PC-9 (cell line): Measurements from ENCODE around the gene KDM5B. TPM values are rescaled to one million over a fixed set of nuclear protein-coding genes. Genes with fewer than 3 reads are reported as not detected.
A peak's percentile ranks its signal among the peaks of the same experiment; 100 is the strongest.
"Not testable (repeated sequence)": the region's sequence is repeated elsewhere in the genome, so short reads cannot be mapped to it uniquely, and the experiment has no call there.

ENCODE experiments used
- BruUV-seq: library from RNA; stranded (reverse); fragments of 400-500 nt; replicated peaks from 2 replicates; lab custom pipeline; 2021; lab: Mats Ljungman, UMichigan
- CTCF ChIA-PET: fragments of 300-600 bp; sonication (Branson Sonifier 250); formaldehyde crosslinking; loops from one replicate; lab custom pipeline; 2022; ENCODE audit warnings: antibody characterized with exemption; lab: Charles Lee
- POLR2A ChIA-PET: fragments of 300-600 bp; sonication (Branson Sonifier 250); formaldehyde crosslinking; loops from one replicate; lab custom pipeline; 2022; ENCODE audit warnings: antibody characterized with exemption; ENCODE audit not compliant: unreplicated experiment; lab: Charles Lee
- DNase-seq, 2 experiments: peaks; one replicate each; pipeline versions ENCODE4 v3.0.0 to v3.0.0-alpha.2; 2015 to 2022; ENCODE audit warnings: mixed read lengths in 1 of 2
- H2AFZ ChIP-seq: fragments of 200-600 bp; sonication (generic); 2 replicates; pipeline ENCODE4 v1.8.1; 2017; ENCODE audit warnings: antibody characterized with exemption
- H3F3A ChIP-seq: fragments of 200-600 bp; sonication (generic); 2 replicates; pipeline ENCODE4 v1.8.1; 2017; ENCODE audit warnings: antibody characterized with exemption, mild to moderate bottlenecking, low read depth; ENCODE audit not compliant: insufficient read depth
- H3K27ac ChIP-seq: fragments of 200-600 bp; sonication (generic); 2 replicates; pipeline ENCODE4 v1.6.1; 2016; ENCODE audit warnings: mixed run types
- H3K27me3 ChIP-seq: fragments of 200-600 bp; sonication (generic); 2 replicates; pipeline ENCODE4 v1.6.1; 2016; ENCODE audit warnings: low read depth, mixed run types; ENCODE audit not compliant: insufficient read depth
- H3K36me3 ChIP-seq: fragments of 200-600 bp; sonication (generic); 2 replicates; pipeline ENCODE4 v1.6.1; 2016; ENCODE audit warnings: low read depth, mixed run types
- H3K4me1 ChIP-seq: fragments of 200-600 bp; sonication (generic); replicated peaks from 2 replicates; pipeline ENCODE4 v1.6.1; 2016; ENCODE audit warnings: mixed run types; ENCODE audit not compliant: insufficient read depth
- H3K4me2 ChIP-seq: fragments of 200-600 bp; sonication (generic); 2 replicates; pipeline ENCODE4 v1.6.1; 2017; ENCODE audit warnings: mixed run types
- H3K4me3 ChIP-seq: fragments of 200-600 bp; sonication (generic); 2 replicates; pipeline ENCODE4 v1.6.1; 2016; ENCODE audit warnings: mixed run types
- H3K79me2 ChIP-seq: fragments of 200-600 bp; sonication (generic); 2 replicates; pipeline ENCODE4 v1.6.1; 2017; ENCODE audit warnings: low read depth, mixed run types
- H3K9me2 ChIP-seq: fragments of 200-600 bp; sonication (generic); 2 replicates; pipeline ENCODE4 v1.8.1; 2017; ENCODE audit warnings: mild to moderate bottlenecking; ENCODE audit not compliant: insufficient read depth
- H3K9me3 ChIP-seq: fragments of 200-600 bp; sonication (generic); 2 replicates; pipeline ENCODE4 v1.8.1; 2016; ENCODE audit warnings: low read depth; ENCODE audit not compliant: insufficient read depth
- H4K20me1 ChIP-seq: fragments of 200-600 bp; sonication (generic); 2 replicates; pipeline ENCODE4 v1.8.1; 2017; ENCODE audit not compliant: insufficient read depth
- CTCF ChIP-seq: fragments of 200-600 bp; sonication (generic); conservative IDR thresholded peaks from 2 replicates; pipeline ENCODE4 v1.6.1; 2017; ENCODE audit warnings: mixed run types, antibody characterized with exemption, mild to moderate bottlenecking, moderate library complexity
- EZH2 ChIP-seq: fragments of 200-600 bp; sonication (generic); IDR thresholded peaks from 2 replicates; pipeline ENCODE4 v1.8.0; 2017; ENCODE audit warnings: antibody characterized with exemption, low read depth
- intact Hi-C: fragments of 100-400 bp; cut with micrococcal nuclease; formaldehyde crosslinking; loops from one replicate; pipeline ENCODE4 v1.10.0; 2022; ENCODE audit not compliant: unreplicated experiment
- total RNA-seq: library from RNA; stranded (reverse); gene quantifications from 2 replicates; pipeline ENCODE4 v1.2.3, GENCODE V29; 2021

KDM5B gene
- total RNA-seq, 1 experiment from 2014 or later, result 99.8 TPM

- Histone ChIP-seq H3K4me2 (no peak overlapping the region), H3K9me2 (no peaks in the 10 kb centered on the region), H3K4me1 (no peaks in the 10 kb centered on the region), H3F3A (peaks cover 13% of the 10 kb centered on the region), H3K27me3 (no peaks in the 10 kb centered on the region), H3K27ac (no peak overlapping the region), H3K79me2 (no peaks in the 10 kb centered on the region), H3K36me3 (peaks cover 38% of the 10 kb centered on the region), H2AFZ (no peak overlapping the region), H4K20me1 (peaks cover 15% of the 10 kb centered on the region), H3K9me3 (no peaks in the 10 kb centered on the region), H3K4me3 (no peak overlapping the region)
- POLR2A ChIA-PET, result interaction anchor here (0.6 kb wide), 1 partner anchor 17 kb away, joined by 3 read pairs; no protein-coding TSS in a partner anchor
- intact Hi-C loops, result loop anchor here (1.0 to 10.0 kb wide), 2 partner anchors 102 to 244 kb away; no protein-coding TSS in a partner anchor
- no TSS peak for BruUV-seq
- CTCF ChIA-PET, result no interaction called here
- TF ChIP-seq CTCF (0 out of 2 replicates have a peak, but pooled peaks have one; percentile 26), EZH2 (no peak)
- no peak for DNase-seq
Observed at GRCh38 chr1:202750761-202751160, 57.5 kb downstream of the KDM5B start.

- no peak for DNase-seq
- H3K4me3 ChIP-seq, result no peak overlapping the region
- peaks cover 14% of the 10 kb centered on the region for H4K20me1 ChIP-seq
- no peaks in the 10 kb centered on the region for H3K9me2 ChIP-seq
- ChIA-PET CTCF (no interaction called here), POLR2A (no interaction called here)
- H3K27ac ChIP-seq, result no peak overlapping the region
- H3K79me2 ChIP-seq, result no peaks in the 10 kb centered on the region
- BruUV-seq, result no TSS peak
- H3F3A ChIP-seq, result peaks cover 13% of the 10 kb centered on the region
- H3K4me1 ChIP-seq, result no peaks in the 10 kb centered on the region
- intact Hi-C loops, result loop anchor here (10.0 kb wide), 1 partner anchor 245 kb away; no protein-coding TSS in a partner anchor
- peaks cover 36% of the 10 kb centered on the region for H3K36me3 ChIP-seq
- H2AFZ ChIP-seq, result no peak overlapping the region
- TF ChIP-seq EZH2, result no peak
- no peak for TF ChIP-seq CTCF
- no peaks in the 10 kb centered on the region for H3K27me3 ChIP-seq
- H3K4me2 ChIP-seq, result no peak overlapping the region
- H3K9me3 ChIP-seq, result no peaks in the 10 kb centered on the region
Observed at GRCh38 chr1:202750024-202750423, 58.2 kb downstream of the KDM5B start.

GRCh38 chr1:202745323-202745888 lies 62.8 kb downstream of the KDM5B start:
- no peaks in the 10 kb centered on the region for H3K79me2 ChIP-seq
- intact Hi-C loops, result no loop called here
- H3K9me3 ChIP-seq, result no peaks in the 10 kb centered on the region
- no peak overlapping the region for H3K4me2 ChIP-seq
- BruUV-seq, result no TSS peak
- no peaks in the 10 kb centered on the region for H3K4me1 ChIP-seq
- H3F3A ChIP-seq, result peaks cover 3% of the 10 kb centered on the region; the same call in 1 of the 2 replicates
- peaks cover 53% of the 10 kb centered on the region for H3K36me3 ChIP-seq
- H4K20me1 ChIP-seq, result peaks cover 17% of the 10 kb centered on the region
- no peaks in the 10 kb centered on the region for H3K9me2 ChIP-seq
- no peak for DNase-seq
- TF ChIP-seq CTCF (no peak), EZH2 (no peak)
- H3K27me3 ChIP-seq, result no peaks in the 10 kb centered on the region
- ChIA-PET CTCF (no interaction called here), POLR2A (no interaction called here)
- H3K4me3 ChIP-seq, result no peak overlapping the region
- H2AFZ ChIP-seq, result no peak overlapping the region
- H3K27ac ChIP-seq, result no peak overlapping the region

GRCh38 chr1:202744770-202745169 lies 63.5 kb downstream of the KDM5B start:
- H3K4me3 ChIP-seq, DNase-seq, H3K27me3 ChIP-seq, H3K27ac ChIP-seq, H3K4me2 ChIP-seq, H3K9me2 ChIP-seq, H3K9me3 ChIP-seq, BruUV-seq, H3K79me2 ChIP-seq, intact Hi-C loops, H3F3A ChIP-seq, H3K4me1 ChIP-seq, POLR2A ChIA-PET, H2AFZ ChIP-seq: not testable (repeated sequence)
- peaks cover 17% of the 10 kb centered on the region for H4K20me1 ChIP-seq
- CTCF ChIA-PET, result interaction anchor here (0.6 kb wide), 1 partner anchor 37 kb away, joined by 3 read pairs; no protein-coding TSS in a partner anchor
- peaks cover 53% of the 10 kb centered on the region for H3K36me3 ChIP-seq
